HL-60/S4 treated with phorbol 12-myristate 13-acetate at 8.2 ng/mL for 4 days and 3 days (cell line): ENCODE results near the gene STK32B.

Experiments
- in situ Hi-C: fragments of 300-500 bp; cut with MboI; formaldehyde crosslinking; loops from 2 replicates; pipeline ENCODE4 v1.15.0; 2022; ENCODE audit warnings: low sequenced_read_pairs

Gene STK32B

GRCh38 chr4:5030221-5030620 is 21.1 kb upstream of the STK32B start:
- in situ Hi-C loops, result no loop called here

GRCh38 chr4:5030927-5031326 is 20.4 kb upstream of the STK32B start:
- in situ Hi-C loops, result no loop called here

GRCh38 chr4:5032813-5033212 is 18.5 kb upstream of the STK32B start:
- in situ Hi-C loops, result no loop called here

DNA sequence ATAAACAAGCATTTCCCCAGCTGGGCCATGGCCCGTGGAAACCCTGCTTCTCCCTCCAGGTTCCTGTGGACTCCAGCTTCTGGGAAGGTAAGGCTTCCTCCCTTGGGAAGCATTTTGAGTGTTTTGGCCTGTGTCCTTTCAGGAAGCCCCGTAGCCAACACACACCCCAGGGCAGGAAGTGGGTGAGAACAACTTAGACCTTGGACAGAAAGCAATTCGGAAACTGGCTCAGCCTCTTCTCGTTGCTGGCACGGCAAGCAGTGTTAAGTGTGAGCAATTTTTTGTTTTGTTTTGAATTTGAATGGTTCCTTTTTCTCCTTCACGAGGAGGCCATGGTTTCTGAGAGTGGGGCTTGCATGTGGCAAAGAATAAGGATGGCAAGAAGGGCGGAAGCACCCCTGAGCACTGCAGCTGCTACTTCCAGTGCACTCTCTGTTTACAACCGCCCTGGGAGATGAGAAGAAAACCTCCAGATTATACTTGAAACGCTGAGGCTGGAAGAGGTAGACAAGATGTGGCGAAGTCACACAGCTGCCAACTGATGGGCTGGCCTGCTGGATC is 17.9 kb upstream of the STK32B start:
- in situ Hi-C loops, result no loop called here

- in situ Hi-C loops, result no loop called here
Observed at GRCh38 chr4:5034206-5034605, 17.1 kb upstream of the STK32B start.

- in situ Hi-C loops, result no loop called here
Observed at GRCh38 chr4:5036239-5036638, 15.0 kb upstream of the STK32B start.

DNA sequence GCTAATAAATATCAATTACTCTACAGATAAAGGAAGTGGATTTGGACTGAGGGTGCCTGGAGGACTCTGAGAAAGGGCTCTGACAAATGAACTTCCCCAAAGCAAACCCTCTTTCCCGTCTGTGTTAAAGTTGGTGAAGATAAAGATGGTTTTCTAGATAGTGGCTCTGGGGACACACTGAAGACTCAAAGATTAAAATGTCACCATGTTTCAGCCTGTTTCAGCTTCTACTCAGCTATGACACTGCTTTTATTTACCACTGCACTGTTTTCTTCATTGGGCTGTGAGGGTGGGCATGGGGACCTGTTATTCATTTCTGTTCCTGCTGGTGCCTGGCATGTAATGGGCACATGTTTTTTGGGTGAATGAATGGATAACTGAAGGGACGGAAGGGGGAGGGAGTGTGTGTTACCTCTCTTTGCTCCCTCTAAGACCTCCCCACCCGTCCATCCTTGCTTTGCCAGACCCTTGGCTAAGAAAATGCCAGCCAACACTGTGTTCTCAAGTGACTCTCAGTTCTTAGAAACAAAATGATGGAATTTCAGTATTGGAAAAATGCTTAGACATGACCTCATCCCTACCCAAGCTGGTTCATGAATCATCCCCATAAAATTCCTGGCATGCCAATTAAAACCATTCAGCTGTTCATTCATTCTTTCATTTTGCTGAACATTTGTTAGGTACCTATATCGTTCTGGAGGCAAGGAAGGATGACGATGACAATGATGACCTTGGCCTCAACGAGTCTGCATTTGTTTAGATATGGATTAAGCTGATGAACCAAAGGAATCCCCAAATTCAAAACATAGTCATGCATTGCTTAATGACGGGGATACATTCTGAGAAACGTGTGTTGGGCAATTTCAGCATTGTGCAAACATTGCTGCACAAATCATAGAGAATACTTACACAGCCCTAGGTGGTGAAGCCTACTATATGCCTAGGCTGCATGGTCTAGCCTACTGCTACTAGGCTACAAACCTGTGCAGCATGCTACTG is 13.4 kb upstream of the STK32B start:
- in situ Hi-C loops, result no loop called here

DNA sequence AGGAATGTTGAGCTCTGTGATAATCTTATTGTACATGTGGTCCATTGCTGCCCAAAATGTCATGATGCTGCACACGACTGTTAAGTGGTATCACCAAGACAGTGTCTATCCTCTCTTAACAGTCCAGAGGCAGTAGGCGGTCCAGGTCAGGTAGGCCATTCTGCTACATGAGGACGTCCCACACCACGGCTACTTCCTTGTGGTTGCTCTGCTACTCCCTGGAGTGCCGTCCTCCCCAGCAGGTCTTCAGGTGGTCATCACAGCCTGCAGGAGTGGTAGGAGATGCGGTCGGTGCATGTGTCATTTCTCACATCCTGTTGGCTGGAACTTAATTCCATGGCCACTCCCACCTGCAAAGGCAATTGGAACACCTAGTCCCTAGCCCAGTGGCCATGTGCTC is 11.5 kb upstream of the STK32B start:
- in situ Hi-C loops, result no loop called here

DNA sequence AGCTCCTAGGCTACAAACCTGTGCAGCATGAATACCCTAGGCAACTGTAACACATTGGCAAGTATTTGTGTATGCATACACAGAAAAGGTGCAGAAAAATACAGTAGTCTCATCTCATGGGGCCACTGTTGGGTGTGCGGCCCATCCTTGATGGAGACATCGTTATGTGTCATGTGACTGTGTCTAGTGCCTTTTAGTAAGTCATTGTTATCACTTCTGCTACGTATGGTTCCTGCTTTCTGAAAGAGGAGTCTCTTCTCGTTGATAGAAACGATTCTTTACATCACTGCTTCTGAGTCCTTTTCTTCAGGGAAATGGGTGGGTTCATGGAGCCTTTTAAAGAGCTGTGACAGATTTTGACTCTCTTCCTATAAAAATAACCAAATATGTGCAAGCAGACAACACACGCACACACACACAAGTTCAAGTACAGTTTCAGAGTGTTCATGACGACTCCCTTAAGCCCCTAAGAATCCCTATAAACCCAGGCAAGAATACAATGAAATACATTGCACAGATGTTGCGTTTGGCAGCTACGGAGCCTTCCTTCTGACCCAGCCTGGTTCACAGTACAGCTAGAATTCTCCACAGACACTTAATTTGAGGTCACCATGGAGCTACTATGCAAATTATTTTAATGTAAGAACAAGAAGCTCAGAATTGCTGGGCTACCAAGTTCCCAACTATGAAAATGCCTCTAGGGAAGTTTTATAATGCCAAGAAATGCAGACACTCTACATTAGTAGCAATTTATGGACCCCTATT is 10.2 kb upstream of the STK32B start:
- in situ Hi-C loops, result no loop called here

GRCh38 chr4:5041699-5042098 is 9.6 kb upstream of the STK32B start:
- in situ Hi-C loops, result no loop called here

GRCh38 chr4:5043579-5043978 is 7.7 kb upstream of the STK32B start:
- in situ Hi-C loops, result no loop called here

GRCh38 chr4:5044341-5044740 is 6.9 kb upstream of the STK32B start:
- in situ Hi-C loops, result no loop called here

- in situ Hi-C loops, result no loop called here
Observed at GRCh38 chr4:5045097-5045496, 6.2 kb upstream of the STK32B start.

DNA sequence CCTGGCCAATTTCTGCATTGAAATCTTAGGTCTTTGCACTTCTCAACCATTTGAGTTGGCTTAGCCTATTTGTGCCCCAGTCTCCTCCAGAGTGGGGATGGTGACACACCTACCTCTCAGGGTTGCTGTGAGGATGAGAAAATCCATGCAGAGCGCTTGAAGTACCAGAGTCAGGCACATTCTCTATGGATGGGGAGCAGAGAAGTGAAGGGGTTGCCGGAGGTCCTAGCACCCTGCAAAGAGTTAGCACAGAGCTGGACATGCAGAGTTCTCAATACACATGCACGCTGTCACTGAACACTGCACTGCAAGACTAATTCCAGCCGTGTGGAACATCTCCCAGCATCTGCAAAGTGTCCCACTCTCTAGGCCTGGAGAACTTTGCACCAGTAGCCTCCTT is 2.6 kb upstream of the STK32B start:
- in situ Hi-C loops, result no loop called here

GRCh38 chr4:5050520-5051277 is 581 bp upstream of the STK32B start:
- in situ Hi-C loops, result no loop called here

- in situ Hi-C loops, result no loop called here
Observed at GRCh38 chr4:5052204-5052702, 973 bp downstream of the STK32B start.

DNA sequence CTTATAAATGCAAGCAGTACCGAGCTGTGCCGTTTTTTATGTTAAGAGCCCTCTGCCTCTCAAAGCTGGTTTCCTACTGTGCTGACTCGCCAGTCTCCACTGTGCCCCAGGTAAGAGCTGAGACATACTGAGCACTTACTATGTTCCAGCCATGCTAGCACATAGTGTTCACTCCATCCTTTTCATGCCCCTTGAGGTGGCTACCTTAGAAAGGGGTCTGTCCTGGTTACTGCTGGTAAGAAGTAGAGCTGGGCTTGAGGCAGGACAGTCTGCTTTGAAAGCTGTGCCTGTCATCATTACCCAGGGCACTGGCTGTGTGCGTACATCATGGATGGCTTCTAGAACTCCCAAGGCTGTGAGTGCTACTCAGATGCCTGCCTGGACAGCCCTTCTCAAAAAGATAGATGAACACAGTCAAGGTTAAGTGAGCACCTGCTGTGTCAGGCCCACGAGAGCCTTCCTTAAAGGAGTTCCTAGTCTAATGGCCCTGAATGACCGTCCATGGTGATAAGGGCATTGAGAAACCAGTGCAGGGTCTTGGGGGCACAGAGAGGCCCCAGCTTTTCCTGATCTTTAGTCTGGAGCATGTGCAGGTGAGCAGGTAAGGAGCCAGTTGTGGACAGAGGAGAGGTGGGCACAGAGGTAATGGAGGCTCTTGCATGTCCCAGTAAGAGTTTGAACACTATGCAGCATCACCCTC is 1.6 kb downstream of the STK32B start:
- in situ Hi-C loops, result no loop called here

DNA sequence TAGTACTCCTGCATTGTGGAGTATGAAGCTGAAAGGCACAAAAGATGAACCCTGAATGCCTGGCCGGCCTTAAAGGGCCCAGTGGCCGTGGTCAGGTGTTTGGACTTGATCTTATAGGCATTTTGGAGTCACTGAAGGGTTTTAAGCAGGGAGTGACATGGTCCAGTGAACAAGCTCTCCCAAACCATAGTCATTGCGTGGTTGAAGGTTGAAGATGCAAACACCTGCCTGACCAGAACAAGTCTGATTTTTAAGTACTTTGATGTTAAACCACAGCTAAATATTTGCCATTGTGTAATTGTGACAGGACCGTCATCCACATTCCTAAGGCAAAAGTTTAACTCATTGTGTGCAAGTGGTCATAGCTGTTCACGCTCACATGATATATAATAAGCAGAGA is 3.3 kb downstream of the STK32B start:
- in situ Hi-C loops, result no loop called here

- in situ Hi-C loops, result no loop called here
Observed at GRCh38 chr4:5055411-5055810, 4.1 kb downstream of the STK32B start.

DNA sequence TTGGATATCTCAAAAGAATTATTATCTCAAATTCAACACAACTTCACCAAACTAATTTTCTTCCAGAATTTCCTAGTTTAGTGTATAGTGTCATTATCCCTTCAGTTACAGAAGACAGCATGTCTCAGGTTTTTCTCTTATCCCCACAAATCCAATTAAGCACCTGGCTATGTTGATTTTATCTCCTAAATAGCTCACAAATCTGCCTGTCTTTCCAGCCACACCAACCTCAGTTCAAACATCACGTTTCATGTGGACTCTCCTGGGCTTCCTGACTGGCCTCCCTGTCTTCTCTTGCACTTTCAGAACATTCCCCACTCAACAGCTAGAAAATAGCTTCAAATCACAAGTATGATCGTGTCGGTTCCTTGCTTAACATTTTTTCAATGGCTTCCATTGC is 14.8 kb downstream of the STK32B start:
- in situ Hi-C loops, result no loop called here
